HepG2 (cell line): ENCODE results near the gene CDK14. TPM values are rescaled to one million over a fixed set of nuclear protein-coding genes. Genes with fewer than 3 reads are reported as not detected.

Experiments used
- ATAC-seq: fragments of 200-7000 bp; cut with Tn5 transposase; 3 replicates; pipeline ENCODE4 v1.9.1; 2020; ENCODE audit warnings: mild to moderate bottlenecking, moderate library complexity
- BruUV-seq: library from RNA; stranded (reverse); fragments of 400-500 nt; replicated peaks from 2 replicates; lab custom pipeline; 2021; lab: Mats Ljungman, UMichigan
- CTCF ChIA-PET: fragments of 300-600 bp; formaldehyde crosslinking; extraction: SDS; loops from one replicate; lab custom pipeline; 2021; ENCODE audit warnings: low total read pairs, inconsistent platforms, low intra/inter-chr PET ratio; lab: Yijun Ruan, JAX
- POLR2A ChIA-PET: fragments of 350-600 bp; sonication (Branson Sonifier 250); formaldehyde crosslinking; loops from one replicate; lab custom pipeline; 2020; ENCODE audit warnings: antibody characterized with exemption, inconsistent platforms; lab: Yijun Ruan, JAX
- DNase-seq: peaks from one replicate; pipeline ENCODE4 v3.0.0-alpha.2; 2015; ENCODE audit warnings: low spot score
- FAIRE-seq: peaks from 3 replicates; lab custom pipeline; 2011; peaks lifted over from hg19 to GRCh38; lab: Jason Lieb, UNC
- H2AFZ ChIP-seq: one replicate; pipeline ENCODE4 v1.6.1; 2011; ENCODE audit warnings: low read length, inconsistent platforms
- H3K27ac ChIP-seq: fragments of 300-600 bp; 3 replicates; pipeline ENCODE4 v1.8.0; 2011; ENCODE audit warnings: mixed run types, mild to moderate bottlenecking, mixed read lengths, low read length, inconsistent platforms; ENCODE audit not compliant: insufficient read depth; ENCODE audit errors: extremely low read length
- H3K27me3 ChIP-seq, 2 experiments: fragments of 200-600 bp in 1 of 2; 2 replicates in 1 of 2; 3 replicates in 1 of 2; pipeline versions ENCODE4 v1.6.0 to v1.8.0; 2011; ENCODE audit warnings: low read length in 2 of 2, mild to moderate bottlenecking in 2 of 2, moderate library complexity in 2 of 2, inconsistent platforms in 1 of 2; ENCODE audit not compliant: insufficient read depth in 2 of 2, control insufficient read depth in 1 of 2
- H3K36me3 ChIP-seq, 2 experiments: fragments of 200-600 bp in 1 of 2; replicated peaks in 1 of 2; 2 replicates in 1 of 2; 3 replicates in 1 of 2; pipeline versions ENCODE4 v1.5.1 to v1.8.0; 2011; ENCODE audit warnings: low read length in 2 of 2, inconsistent platforms in 1 of 2; ENCODE audit not compliant: insufficient read depth in 2 of 2, control insufficient read depth in 1 of 2
- H3K4me1 ChIP-seq: 2 replicates; pipeline ENCODE4 v1.5.1; 2012; ENCODE audit warnings: low read length, inconsistent platforms; ENCODE audit not compliant: insufficient read depth
- H3K4me2 ChIP-seq: 2 replicates; pipeline ENCODE4 v1.6.0; 2011; ENCODE audit warnings: low read depth, low read length, inconsistent platforms
- H3K4me3 ChIP-seq, 3 experiments: fragments of 200-600 bp in 1 of 3; sonication (generic), shearing (Covaris generic) in 1 of 3; replicated peaks in 1 of 3; 2 replicates each; pipeline ENCODE4 v1.5.1; 2011 to 2016; ENCODE audit warnings: low read length in 3 of 3, inconsistent platforms in 2 of 3, low read depth in 2 of 3, mild to moderate bottlenecking in 2 of 3, control low read depth in 1 of 3, mixed read lengths in 1 of 3; ENCODE audit not compliant: insufficient read depth in 1 of 3
- H3K79me2 ChIP-seq: one replicate; pipeline ENCODE4 v1.6.1; 2011; ENCODE audit warnings: low read length, inconsistent platforms; ENCODE audit not compliant: insufficient read depth
- H3K9ac ChIP-seq: 2 replicates; pipeline ENCODE4 v1.6.0; 2011; ENCODE audit warnings: mild to moderate bottlenecking, low read depth, low read length, inconsistent platforms; ENCODE audit not compliant: insufficient read depth
- H3K9me3 ChIP-seq: 2 replicates; pipeline ENCODE4 v1.5.1; 2012; ENCODE audit warnings: mild to moderate bottlenecking, low read length
- H4K20me1 ChIP-seq: 2 replicates; pipeline ENCODE4 v1.6.0; 2011; ENCODE audit warnings: inconsistent platforms, mild to moderate bottlenecking, low read length, moderate library complexity; ENCODE audit not compliant: insufficient read depth
- CHD2 ChIP-seq: IDR thresholded peaks from 2 replicates; pipeline ENCODE4 v1.6.1; 2011; ENCODE audit warnings: low read depth, low read length, improper control_type of control experiment
- FLYWCH1 ChIP-seq: sonication (generic); formaldehyde crosslinking; IDR thresholded peaks from 2 replicates; pipeline ENCODE4 v1.8.1; 2023; ENCODE audit warnings: mild to moderate bottlenecking, missing genetic modification reagents
- HNRNPK ChIP-seq: fragments of 200-400 bp; formaldehyde crosslinking; IDR thresholded peaks from 2 replicates; pipeline ENCODE4 v1.6.1; 2018; ENCODE audit warnings: low read length, low read depth, moderate library complexity, mild to moderate bottlenecking; ENCODE audit not compliant: poor library complexity, severe bottlenecking
- PAX8 ChIP-seq: sonication (generic); formaldehyde crosslinking; IDR thresholded peaks from 2 replicates; pipeline ENCODE4 v1.8.0; 2022; ENCODE audit warnings: mild to moderate bottlenecking, missing genetic modification reagents, borderline replicate concordance
- THAP11 ChIP-seq: IDR thresholded peaks from 2 replicates; pipeline ENCODE4 v1.6.1; 2016; ENCODE audit warnings: missing biosample characterization, missing genetic modification reagents
- ZNF431 ChIP-seq: sonication (generic); formaldehyde crosslinking; IDR thresholded peaks from 2 replicates; pipeline ENCODE4 v1.9.0; 2022; ENCODE audit warnings: missing genetic modification reagents, low read depth, mild to moderate bottlenecking, borderline replicate concordance
- ZSCAN9 ChIP-seq: IDR thresholded peaks from 2 replicates; pipeline ENCODE4 v1.6.1; 2016; ENCODE audit warnings: borderline replicate concordance
- WGBS: methylation state at CpG from one replicate; pipeline ENCODE4 v1.1.6; 2017; ENCODE audit warnings: low lambda C conversion rate; 5-methylcytosine and 5-hydroxymethylcytosine counted together
- in situ Hi-C: cut with HindIII; loops from 2 replicates; pipeline ENCODE4 v1.10.0; 2017; ENCODE audit warnings: low pct_unique_long_range_greater_than_20kb; ENCODE audit not compliant: extremely low pct_ligation_motif_present
- intact Hi-C: fragments of 100-400 bp; cut with micrococcal nuclease; formaldehyde crosslinking; loops from one replicate; pipeline ENCODE4 v1.10.0; 2022; ENCODE audit not compliant: unreplicated experiment
- polyA plus RNA-seq, 8 experiments: library from polyadenylated mRNA; depleted of rRNA in 3 of 8; stranded (reverse) in 7 of 8; unstranded in 1 of 8; fragments of >200 nt; fragmentation: Illumina TruSeq in 4 of 8; extraction: Trizol in 4 of 8; gene quantifications; 2 replicates each; pipeline versions ENCODE4 v1.2.1 to v1.2.3, GENCODE V29; 2011 to 2016; ENCODE audit warnings: low read depth in 4 of 8, missing spikeins in 1 of 8, mixed read lengths in 1 of 8; ENCODE audit not compliant: insufficient read depth in 1 of 8
- total RNA-seq, 5 experiments: library from RNA; depleted of rRNA; stranded (reverse); fragments of >200 nt; fragmentation: Illumina TruSeq; extraction: Trizol; gene quantifications; 2 replicates each; pipeline ENCODE4 v1.2.3, GENCODE V29; 2016; ENCODE audit warnings: low read depth in 1 of 5
- TF ChIP-seq, protein P1 (sequence below), 2 experiments: sonication (generic) in 1 of 2; formaldehyde crosslinking in 1 of 2; IDR thresholded peaks; 2 replicates each; pipeline versions ENCODE4 v1.6.1 to v1.9.0; 2014 to 2022; ENCODE audit warnings: antibody characterized with exemption in 1 of 2, borderline replicate concordance in 1 of 2, inconsistent platforms in 1 of 2, low read depth in 1 of 2, missing genetic modification reagents in 1 of 2
- TF ChIP-seq, protein P2 (sequence below): sonication (generic); formaldehyde crosslinking; IDR thresholded peaks from 2 replicates; pipeline ENCODE4 v1.4.0; 2020; ENCODE audit warnings: missing genetic modification reagents; ENCODE audit errors: not compliant biosample characterization
- TF ChIP-seq, protein P3 (sequence below): IDR thresholded peaks from 2 replicates; pipeline ENCODE4 v1.6.1; 2012; ENCODE audit warnings: inconsistent platforms
- TF ChIP-seq, protein P4 (sequence below): sonication (generic); formaldehyde crosslinking; conservative IDR thresholded peaks from 2 replicates; pipeline ENCODE4 v1.4.0; 2020; ENCODE audit warnings: missing genetic modification reagents
- TF ChIP-seq, protein P5 (sequence below): sonication (generic); formaldehyde crosslinking; IDR thresholded peaks from 2 replicates; pipeline ENCODE4 v1.5.1; 2020; ENCODE audit warnings: missing genetic modification reagents, mild to moderate bottlenecking, borderline replicate concordance

The CDK14 gene
- total and polyA plus RNA-seq, 2 of the 13 experiments (the other 11 are each of a cell fraction or from before 2014, with no cell fraction given) = 0.26 to 0.71 TPM

DNA sequence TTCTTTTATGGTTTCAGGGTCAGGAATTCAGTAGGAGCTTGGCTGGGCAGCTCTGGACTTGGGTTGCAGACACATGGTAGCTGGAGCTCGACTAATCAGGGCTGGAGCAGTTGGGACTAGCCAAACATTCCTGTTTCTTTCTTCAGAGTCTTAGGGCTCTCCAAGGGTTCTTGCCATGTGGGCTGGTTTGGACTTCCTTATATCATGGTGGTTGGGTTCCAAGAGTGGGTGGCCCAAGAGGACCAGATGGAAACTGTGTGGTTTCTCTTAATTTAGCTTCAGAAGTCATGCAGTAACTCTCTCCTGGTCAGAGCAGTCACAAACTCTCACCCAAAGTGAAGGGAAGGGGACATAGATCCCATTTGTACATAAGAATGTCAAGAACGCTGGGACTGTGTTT is 398.0 kb downstream of the CDK14 start (continued):
- TF ChIP-seq, protein P1, sequence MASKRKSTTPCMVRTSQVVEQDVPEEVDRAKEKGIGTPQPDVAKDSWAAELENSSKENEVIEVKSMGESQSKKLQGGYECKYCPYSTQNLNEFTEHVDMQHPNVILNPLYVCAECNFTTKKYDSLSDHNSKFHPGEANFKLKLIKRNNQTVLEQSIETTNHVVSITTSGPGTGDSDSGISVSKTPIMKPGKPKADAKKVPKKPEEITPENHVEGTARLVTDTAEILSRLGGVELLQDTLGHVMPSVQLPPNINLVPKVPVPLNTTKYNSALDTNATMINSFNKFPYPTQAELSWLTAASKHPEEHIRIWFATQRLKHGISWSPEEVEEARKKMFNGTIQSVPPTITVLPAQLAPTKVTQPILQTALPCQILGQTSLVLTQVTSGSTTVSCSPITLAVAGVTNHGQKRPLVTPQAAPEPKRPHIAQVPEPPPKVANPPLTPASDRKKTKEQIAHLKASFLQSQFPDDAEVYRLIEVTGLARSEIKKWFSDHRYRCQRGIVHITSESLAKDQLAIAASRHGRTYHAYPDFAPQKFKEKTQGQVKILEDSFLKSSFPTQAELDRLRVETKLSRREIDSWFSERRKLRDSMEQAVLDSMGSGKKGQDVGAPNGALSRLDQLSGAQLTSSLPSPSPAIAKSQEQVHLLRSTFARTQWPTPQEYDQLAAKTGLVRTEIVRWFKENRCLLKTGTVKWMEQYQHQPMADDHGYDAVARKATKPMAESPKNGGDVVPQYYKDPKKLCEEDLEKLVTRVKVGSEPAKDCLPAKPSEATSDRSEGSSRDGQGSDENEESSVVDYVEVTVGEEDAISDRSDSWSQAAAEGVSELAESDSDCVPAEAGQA (IDR thresholded peaks at IDR 0.05; ENCODE audit: low read depth) = no peak
- TF ChIP-seq, protein P1 (CRISPR knock-in tag; IDR thresholded peaks at IDR 0.05; ENCODE audit: borderline replicate concordance) = no peak
- no peak for TF ChIP-seq CHD2

DNA sequence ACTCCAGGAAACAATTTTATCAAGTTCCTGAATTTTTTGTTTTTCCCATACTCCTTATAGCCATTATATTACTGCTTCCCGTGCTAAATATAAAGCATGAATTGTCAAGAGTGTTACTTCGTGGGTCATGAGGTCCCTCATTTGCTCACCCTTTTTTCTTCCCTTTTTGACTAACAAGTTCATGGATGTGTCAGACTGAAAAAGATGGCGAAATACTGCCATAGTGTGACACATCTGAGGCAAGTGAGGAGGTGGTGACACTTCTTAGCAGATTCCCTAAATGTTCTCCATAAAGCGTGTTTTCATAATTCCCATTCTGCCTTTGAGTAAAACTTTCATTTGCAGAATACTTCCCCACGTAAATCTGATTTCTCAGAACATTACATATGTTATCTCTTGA is 398.5 kb downstream of the CDK14 start:
- Histone ChIP-seq H3K9me3 (no peaks in the 10 kb centered on the region), H3K27me3 (no peaks in the 10 kb centered on the region), H4K20me1 (no peaks in the 10 kb centered on the region), H3K4me2 (no peak overlapping the region), H3K9ac (no peak overlapping the region), H2AFZ (no peak overlapping the region), H3K4me3 (no peak overlapping the region), H3K27ac (no peak overlapping the region), H3K36me3 (no peaks in the 10 kb centered on the region), H3K79me2 (no peaks in the 10 kb centered on the region), H3K4me1 (no peaks in the 10 kb centered on the region)
- intact Hi-C loops (no loop called here), in situ Hi-C loops (no loop called here)
- POLR2A ChIA-PET = no interaction called here
- no TSS peak for BruUV-seq
- no peak for ATAC-seq
- FAIRE-seq = no peak
- no peak for DNase-seq
- 25% methylated on average over 5 of the region's 5 CpGs for WGBS
- CTCF ChIA-PET = no interaction called here
- TF ChIP-seq, protein P2, sequence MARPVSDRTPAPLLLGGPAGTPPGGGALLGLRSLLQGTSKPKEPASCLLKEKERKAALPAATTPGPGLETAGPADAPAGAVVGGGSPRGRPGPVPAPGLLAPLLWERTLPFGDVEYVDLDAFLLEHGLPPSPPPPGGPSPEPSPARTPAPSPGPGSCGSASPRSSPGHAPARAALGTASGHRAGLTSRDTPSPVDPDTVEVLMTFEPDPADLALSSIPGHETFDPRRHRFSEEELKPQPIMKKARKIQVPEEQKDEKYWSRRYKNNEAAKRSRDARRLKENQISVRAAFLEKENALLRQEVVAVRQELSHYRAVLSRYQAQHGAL (CRISPR knock-in tag) = no peak
- TF ChIP-seq PAX8 (no peak), THAP11 (no peak), ZNF431 (no peak), FLYWCH1 (CRISPR knock-in tag) (no peak), HNRNPK (no peak), ZSCAN9 (no peak)
- TF ChIP-seq, protein P3, sequence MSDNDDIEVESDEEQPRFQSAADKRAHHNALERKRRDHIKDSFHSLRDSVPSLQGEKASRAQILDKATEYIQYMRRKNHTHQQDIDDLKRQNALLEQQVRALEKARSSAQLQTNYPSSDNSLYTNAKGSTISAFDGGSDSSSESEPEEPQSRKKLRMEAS = no peak
- TF ChIP-seq, protein P4, sequence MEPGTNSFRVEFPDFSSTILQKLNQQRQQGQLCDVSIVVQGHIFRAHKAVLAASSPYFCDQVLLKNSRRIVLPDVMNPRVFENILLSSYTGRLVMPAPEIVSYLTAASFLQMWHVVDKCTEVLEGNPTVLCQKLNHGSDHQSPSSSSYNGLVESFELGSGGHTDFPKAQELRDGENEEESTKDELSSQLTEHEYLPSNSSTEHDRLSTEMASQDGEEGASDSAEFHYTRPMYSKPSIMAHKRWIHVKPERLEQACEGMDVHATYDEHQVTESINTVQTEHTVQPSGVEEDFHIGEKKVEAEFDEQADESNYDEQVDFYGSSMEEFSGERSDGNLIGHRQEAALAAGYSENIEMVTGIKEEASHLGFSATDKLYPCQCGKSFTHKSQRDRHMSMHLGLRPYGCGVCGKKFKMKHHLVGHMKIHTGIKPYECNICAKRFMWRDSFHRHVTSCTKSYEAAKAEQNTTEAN (CRISPR knock-in tag) = no peak
- TF ChIP-seq, protein P5, sequence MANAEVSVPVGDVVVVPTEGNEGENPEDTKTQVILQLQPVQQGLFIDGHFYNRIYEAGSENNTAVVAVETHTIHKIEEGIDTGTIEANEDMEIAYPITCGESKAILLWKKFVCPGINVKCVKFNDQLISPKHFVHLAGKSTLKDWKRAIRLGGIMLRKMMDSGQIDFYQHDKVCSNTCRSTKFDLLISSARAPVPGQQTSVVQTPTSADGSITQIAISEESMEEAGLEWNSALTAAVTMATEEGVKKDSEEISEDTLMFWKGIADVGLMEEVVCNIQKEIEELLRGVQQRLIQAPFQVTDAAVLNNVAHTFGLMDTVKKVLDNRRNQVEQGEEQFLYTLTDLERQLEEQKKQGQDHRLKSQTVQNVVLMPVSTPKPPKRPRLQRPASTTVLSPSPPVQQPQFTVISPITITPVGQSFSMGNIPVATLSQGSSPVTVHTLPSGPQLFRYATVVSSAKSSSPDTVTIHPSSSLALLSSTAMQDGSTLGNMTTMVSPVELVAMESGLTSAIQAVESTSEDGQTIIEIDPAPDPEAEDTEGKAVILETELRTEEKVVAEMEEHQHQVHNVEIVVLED (CRISPR knock-in tag) = no peak
